Neural cell (in vitro differentiated cells): ENCODE data around the gene OR2AT4.

Source experiments
- CTCF ChIP-seq: fragments of 450-650 bp; IDR thresholded peaks from 2 replicates; pipeline ENCODE4 v1.5.1; 2014; ENCODE audit warnings: antibody characterized with exemption, mild to moderate bottlenecking, moderate library complexity; ENCODE audit not compliant: poor library complexity, severe bottlenecking
- EP300 ChIP-seq: fragments of 450-650 bp; conservative IDR thresholded peaks from 2 replicates; pipeline ENCODE4 v1.6.1; 2014; ENCODE audit warnings: antibody characterized with exemption, mild to moderate bottlenecking, moderate library complexity; ENCODE audit not compliant: poor library complexity, severe bottlenecking
- EZH2 ChIP-seq: fragments of 200-600, 300-800 bp; shearing (Covaris generic), sonication (generic); IDR thresholded peaks from 2 replicates; pipeline ENCODE4 v1.6.1; 2014; ENCODE audit warnings: antibody characterized with exemption, low read length, borderline replicate concordance, mild to moderate bottlenecking; ENCODE audit not compliant: insufficient read depth, poor library complexity, severe bottlenecking
- MXI1 ChIP-seq: fragments of 450-650 bp; conservative IDR thresholded peaks from 2 replicates; pipeline ENCODE4 v1.6.1; 2014; ENCODE audit warnings: antibody characterized with exemption, mild to moderate bottlenecking; ENCODE audit not compliant: poor library complexity, severe bottlenecking
- POLR2AphosphoS5 ChIP-seq: IDR thresholded peaks from 2 replicates; pipeline ENCODE4 v1.6.1; 2012
- RAD21 ChIP-seq: fragments of 450-650 bp; conservative IDR thresholded peaks from 2 replicates; pipeline ENCODE4 v1.6.1; 2014; ENCODE audit warnings: antibody characterized with exemption, mild to moderate bottlenecking, moderate library complexity
- TAF1 ChIP-seq: IDR thresholded peaks from 2 replicates; pipeline ENCODE4 v1.6.1; 2012; ENCODE audit warnings: low read depth

GRCh38 chr11:75073459-75074190 lies 23.1 kb downstream of the OR2AT4 start:
- TF ChIP-seq CTCF (no peak), POLR2AphosphoS5 (no peak), TAF1 (no peak), EZH2 (no peak), RAD21 (no peak), MXI1 (no peak), EP300 (no peak)
